ENCODE data around the gene TMPRSS12.
"Not testable (repeated sequence)": the region's sequence is repeated elsewhere in the genome, so short reads cannot be mapped to it uniquely, and the experiment has no call there.

TMPRSS12 gene

DNA sequence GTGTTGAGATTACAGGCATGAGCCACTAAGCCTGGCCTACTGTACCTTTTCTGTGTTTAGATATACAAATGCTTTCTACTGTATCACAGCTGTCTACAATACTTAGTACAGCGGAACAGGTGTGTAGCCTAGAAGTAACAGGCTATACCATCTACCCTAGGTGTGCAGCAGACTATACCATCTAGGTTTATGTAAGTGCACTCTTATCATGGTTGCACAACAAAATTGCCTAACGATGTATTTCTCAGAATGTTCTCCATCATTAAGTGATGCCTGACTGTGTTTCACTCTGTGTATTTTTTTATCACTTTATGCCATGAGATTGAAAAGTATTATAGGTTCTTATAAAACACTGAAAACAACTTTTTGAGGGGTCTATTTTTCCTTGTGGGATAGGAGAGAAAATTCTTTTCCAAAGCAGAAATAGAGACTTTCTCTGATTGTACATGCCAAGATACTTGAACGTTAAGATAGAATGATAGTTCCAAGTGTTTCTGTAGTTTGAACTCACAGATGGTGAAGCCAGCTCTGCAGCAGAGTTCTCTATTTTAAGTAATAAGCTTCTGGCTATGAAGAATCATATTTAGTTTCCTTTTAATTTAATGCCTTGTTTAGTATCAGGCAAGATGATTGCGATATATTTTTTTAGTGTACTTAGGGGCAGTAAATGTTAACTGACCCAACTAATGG, 17.0 kb downstream of the TMPRSS12 start:
- DNase-seq (ENCODE audit: low read depth in 2 of 2), result no peak

DNA sequence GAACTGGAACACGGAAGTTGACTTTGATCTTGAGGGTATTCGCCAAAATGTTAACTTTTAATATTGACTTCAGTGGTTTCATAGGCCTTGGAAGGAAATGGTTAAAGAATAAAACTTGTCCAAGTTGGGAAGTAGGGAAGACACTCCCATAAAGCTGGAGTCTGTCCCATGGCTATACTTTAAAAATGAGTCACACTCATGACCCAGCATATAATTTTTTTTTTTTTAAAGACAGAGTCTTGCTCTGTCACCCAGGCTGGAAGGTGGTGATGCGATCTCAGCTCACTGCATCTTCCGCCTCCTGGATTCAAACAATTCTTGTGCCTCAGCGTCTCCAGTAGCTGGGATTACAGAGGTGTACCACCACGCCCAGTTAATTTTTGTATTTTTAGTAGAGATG, 19.6 kb downstream of the TMPRSS12 start:
- no peak for DNase-seq (ENCODE audit: low read depth in 2 of 2)

DNA sequence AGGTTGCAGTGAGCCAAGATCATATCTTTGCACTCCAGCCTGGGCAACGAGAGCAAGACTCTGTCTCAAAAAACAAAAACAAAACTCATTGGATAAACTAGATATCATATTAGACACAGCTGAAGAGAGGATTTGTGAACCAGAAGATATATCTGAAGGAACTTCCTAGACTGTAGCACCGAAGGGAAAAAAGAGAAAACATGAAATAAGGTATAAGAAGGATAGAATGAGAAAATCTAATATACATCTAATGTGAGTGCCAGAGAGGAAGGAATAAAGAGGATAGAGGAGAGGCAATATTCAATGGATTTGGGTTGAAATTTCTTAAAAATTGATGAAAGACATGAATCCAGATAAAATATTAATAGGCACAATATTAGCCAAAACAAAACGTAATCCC, 22.5 kb downstream of the TMPRSS12 start:
- DNase-seq (ENCODE audit: low read depth in 2 of 2), result no peak

DNA sequence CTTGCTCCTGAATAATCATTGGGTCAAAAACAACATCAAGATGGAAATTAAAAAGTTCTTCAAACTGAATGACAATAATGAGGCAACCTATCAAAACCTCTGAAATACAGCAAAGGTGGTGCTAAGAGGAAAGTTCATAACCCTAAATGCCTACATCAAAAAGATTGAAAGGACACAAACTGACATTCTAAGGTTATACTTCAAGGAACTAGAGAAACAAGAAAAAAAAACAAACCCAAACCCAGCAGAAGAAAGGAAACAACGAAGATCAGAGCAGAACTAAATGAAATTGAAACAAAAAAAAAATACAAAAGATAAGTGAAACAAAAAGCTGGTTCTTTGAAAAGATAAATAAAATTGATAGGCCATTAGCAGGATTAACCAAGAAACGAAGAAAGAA, 26.2 kb downstream of the TMPRSS12 start:
- DNase-seq (ENCODE audit: low read depth in 2 of 2), result not testable (repeated sequence)

DNA sequence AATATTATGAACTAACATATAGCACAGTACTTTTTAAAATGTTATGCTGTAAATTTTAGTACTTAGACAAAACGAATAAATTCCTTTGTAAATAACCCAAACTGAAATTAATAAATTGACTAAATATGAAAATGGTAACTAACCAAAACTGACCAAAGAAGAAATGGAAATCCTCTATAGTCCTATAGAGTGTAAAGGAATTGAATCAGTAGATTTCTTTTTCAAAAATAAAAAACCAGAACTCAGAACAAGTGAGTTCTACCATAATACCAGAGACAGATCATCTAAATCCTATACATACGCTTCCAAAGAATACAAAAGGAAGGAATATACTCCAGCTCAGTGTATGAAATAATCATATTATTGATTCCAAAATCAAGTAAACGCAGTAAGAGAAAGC, 39.8 kb downstream of the TMPRSS12 start:
- DNase-seq (ENCODE audit: low read depth in 2 of 2), result no peak

DNA sequence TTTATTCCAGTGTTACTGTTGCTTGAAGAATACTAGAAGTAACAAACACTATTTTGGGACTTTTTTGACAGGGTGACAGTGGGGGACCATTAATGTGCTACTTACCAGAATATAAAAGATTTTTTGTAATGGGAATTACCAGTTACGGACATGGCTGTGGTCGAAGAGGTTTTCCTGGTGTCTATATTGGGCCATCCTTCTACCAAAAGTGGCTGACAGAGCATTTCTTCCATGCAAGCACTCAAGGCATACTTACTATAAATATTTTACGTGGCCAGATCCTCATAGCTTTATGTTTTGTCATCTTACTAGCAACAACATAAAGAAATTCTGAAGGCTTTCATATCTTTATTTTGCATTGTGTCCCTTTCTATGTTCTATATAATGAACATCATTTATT, 44.5 kb downstream of the TMPRSS12 start:
- DNase-seq (ENCODE audit: low read depth in 2 of 2), result no peak

DNA sequence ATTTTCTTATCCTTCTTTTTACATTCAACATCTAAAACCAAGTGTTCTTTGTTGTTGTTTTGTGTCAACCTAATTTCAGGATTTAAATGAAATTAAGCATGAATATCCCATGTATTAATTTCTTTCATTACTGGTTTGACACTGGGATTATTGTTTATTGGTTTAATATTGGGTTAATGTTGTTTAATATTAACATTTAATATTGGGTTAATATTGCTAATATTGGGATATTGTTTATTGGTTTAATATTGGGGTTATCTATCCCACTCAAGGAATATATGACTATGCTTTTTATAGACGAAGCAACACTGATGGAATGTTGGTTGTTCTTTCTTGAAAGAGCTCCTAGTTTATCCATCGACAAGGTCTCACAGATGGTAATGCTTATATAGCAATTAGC, 45.9 kb downstream of the TMPRSS12 start:
- no peak for DNase-seq (ENCODE audit: low read depth in 2 of 2)

DNA sequence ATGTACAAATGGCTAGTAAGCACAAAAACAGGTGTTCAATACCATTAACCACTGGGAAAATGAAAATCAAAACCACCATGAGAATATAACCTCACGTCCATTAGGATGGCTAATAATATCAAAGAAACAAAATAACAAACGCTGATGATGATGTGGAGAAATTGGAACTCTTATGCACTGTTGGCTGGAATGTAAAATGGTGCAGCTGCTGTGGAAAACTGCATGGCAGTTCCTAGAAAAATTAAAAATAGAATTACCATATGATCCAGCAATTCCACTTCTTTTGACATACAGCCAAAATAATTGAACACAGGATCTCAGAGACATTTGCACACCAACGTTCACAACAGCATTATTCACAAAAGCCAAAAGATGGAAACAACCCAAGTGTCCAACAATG, 51.5 kb downstream of the TMPRSS12 start:
- DNase-seq (ENCODE audit: low read depth in 2 of 2), result no peak

DNA sequence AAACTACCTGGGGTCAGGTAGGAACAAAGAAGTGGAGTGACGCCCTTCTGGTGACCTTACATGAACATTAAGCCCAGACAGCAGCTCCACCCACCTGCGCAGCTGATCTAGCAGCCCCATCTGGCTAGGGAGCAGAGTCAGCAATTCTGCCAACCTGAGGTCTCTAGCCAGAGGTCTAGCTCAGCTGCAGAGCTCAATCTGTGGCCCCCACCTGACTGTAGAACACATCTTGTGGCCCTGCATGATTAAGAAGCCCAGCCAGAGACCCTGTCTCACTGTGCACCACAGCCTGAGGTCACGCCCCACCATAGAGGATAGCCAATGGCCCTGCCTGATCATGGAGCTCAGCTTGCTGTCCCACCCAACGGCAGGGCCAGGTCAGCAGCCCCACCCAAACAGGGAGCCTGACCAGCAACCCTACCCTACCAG, 59.0 kb downstream of the TMPRSS12 start:
- DNase-seq (ENCODE audit: low read depth in 2 of 2), result no peak

DNA sequence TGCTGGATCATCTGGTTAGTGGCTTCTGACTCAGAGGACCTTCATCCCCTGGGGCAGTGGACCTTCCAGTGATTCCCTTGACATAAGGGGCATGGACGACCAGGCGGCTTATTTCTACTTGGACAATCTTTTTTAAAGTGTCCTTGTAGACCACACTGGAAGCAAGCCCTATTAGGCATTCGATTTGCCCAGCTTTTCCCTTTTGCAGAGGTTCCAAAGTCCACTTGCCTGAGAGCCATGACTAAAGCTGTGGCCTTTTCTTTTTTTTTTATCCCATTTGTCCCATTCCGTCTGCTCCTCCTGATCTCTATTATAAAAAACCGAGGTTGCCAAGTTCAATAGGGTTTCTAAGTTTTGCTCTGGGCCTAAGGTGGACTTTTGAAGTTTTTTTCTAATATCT, 65.8 kb downstream of the TMPRSS12 start:
- not testable (repeated sequence) for DNase-seq (ENCODE audit: low read depth in 2 of 2)

DNA sequence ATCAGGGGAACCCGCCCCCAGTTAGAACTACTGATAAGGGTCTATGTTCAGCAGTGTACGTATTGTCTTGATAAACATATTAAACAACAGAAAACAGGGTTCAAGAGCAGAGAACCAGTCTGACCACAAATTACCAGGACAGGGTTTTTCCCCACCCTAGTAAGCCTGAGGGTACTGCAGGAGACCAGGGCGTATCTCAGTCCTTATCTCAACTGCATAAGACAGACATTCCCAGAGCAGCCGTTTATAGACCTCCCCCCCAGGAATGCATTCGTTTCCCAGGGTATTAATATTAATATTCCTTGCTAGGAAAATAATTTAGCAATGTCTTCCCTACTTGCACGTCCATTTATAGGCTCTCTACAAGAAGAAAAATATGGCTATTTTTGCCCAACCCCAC, 69.6 kb downstream of the TMPRSS12 start:
- DNase-seq (ENCODE audit: low read depth in 2 of 2), result not testable (repeated sequence)

DNA sequence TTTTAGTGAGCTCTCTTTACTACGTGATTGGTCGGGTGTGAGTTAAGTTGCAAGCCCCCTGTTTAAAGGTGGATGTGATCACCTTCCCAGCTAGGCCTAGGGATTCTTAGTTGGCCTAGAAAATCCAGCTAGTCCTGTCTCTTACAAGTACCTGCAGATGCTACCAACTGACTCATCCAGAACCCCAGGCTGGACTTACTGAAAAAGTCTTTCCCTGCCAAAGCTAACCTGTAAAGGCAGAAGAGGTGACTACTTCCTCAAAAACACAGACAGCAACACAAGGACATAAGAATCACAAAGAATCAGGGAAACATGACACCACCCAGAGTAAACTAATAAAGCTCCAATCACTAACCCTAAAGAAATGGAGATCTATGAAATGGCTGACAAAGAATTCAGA, 70.5 kb downstream of the TMPRSS12 start:
- no peak for DNase-seq (ENCODE audit: low read depth in 2 of 2)

DNA sequence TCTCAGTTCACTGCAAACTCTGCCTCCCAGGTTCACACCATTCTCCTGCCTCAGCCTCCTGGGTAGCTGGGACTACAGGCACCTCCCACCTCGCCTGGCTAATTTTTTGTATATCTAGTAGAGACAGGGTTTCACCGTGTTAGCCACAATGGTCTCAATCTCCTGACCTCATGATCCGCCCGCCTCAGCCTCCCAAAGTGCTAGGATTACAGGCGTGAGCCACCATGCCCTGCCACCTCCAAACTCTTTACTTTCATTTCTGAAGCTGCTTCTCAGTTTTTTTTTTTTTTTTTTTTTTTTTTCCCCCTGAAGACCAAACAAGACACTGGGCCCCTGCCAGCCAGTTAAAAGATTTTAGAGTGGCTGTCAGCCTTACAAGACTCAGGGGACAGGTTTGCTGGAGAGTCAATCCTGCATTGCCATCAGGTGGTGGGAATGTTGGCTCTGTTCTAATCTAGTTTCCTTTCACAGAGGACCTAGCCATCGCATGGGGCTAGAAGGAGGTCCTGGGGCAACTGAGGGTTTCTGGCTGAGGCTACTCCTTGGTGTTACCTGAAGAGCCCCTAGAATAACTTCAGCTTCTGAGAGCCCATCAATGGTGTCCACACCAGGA, 72.3 kb downstream of the TMPRSS12 start:
- DNase-seq (ENCODE audit: low read depth in 2 of 2), result no peak

DNA sequence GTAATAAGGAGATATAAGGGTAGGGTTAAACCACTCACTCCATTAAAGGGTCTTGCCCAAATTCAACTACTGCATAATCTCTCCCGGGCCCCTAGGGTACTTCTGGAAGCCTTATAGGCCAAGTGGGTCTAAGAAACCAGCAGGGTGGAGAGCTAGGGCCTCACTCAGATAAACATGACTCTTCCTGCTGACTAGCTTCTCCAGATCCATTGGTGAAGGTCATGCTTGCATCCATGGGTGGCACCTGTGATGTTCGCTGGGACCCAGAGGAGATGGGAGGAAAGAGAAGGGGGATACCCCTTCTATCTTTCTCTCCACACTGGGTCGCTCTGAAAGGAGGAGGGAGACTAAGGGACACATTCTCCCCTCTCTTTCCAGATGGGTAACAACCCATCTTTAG, 73.6 kb downstream of the TMPRSS12 start:
- DNase-seq (ENCODE audit: low read depth in 2 of 2), result no peak

DNA sequence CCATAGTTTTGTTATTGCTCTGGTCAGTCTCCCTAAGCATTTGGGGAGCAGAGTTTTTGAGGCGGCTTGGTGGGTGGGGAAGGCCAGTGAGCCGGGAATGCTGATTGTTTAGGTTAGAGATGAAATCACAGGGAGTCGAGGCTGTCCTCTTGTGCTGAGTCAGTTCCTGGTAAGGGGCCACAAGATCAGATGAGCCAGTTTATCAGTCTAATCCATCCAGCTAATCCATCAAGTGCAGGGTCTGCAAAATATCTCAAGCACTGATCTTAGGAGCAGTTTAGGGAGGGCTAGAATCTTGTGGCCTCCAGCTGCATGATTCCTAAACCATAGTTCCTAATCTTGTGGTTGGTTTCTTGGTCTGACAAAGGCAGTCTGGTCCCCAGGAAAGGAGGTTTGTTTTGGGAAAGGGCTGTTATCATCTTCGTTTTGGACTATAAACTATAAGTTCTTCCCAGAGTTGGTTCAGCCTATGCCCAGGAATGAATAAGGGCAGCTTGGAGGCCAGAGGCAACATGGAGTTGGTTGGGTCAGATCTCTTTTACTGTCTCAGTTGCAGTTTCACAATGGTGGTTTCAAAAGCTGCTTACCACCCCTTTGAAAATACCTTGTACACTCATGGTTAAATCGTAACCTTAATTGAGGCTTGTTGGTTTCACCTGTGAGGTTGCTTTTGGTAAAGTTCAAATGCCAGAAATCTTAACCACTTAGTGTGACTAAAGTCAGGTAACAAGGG, 76.0 kb downstream of the TMPRSS12 start:
- DNase-seq (ENCODE audit: low read depth in 2 of 2), result no peak

DNA sequence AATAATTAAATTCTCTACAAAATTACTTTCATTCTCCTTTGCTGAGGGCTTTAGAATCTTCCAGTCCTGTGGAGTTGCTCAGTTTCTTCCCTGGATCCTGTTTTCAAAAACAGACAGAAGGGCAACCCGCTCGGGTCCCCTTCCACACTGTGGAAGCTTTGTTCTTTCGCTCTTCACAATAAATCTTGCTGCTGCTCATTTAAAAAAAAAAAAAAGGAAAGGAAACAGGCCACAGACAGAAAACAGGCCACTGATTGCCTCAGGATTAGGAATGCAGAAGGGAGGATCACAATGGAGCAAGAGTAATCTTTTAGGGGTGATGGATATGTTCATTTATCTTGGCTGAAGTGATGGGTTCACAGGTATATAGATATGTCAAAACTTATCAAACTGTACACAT, 80.1 kb downstream of the TMPRSS12 start:
- no peak for DNase-seq (ENCODE audit: low read depth in 2 of 2)

DNA sequence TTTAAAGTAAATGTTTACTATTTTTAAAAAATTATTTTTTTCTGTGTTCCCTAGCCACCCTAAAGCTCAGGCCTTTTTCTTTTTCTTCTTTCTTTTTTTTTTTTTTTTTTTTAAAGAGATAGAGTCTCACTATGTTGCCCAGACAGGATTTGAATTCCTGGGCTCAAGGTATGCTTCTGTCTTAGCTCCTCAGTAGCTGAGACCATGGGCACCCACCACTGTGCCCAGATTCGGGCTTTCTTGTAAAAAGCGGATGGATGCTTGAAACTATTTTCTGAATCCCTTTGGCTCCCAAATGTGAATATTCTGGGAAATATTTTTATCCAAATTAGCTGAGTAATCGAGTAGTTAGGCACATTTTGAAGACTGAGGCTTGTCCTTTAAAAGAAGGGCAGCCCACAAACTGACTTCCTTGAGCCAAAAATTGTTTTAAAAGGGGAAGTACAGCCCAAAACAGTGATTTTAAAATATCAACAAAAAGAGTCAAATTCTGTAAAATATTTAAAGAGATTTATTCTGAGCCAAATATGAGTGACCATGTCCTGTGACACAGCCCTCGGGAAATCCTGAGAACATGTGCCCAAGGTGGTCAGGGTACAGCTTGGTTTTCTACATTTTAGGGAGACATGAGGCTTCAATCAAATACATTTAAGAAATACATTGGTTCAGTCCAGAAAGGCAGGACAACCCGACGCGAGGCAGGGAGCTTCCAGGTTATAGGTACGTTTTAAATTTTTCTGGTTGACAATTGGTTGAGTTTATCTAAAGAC, 80.8 kb downstream of the TMPRSS12 start:
- no peak for DNase-seq (ENCODE audit: low read depth in 2 of 2)

DNA sequence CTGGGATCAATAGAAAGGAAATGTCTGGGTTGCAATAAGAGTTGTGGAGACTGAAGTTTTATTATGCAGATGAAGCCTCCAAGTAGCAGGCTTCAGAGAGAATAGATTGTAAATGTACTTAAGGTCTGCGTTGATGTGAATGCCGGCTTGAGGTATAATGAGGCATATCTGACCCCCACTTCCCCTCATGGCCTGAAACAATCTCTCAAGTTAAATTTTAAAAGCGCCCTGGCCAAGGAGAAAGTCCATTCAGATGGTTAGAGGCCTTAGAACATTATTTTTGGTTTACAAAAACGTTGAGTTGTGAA, 81.4 kb downstream of the TMPRSS12 start:
- no peak for DNase-seq (ENCODE audit: low read depth in 2 of 2)

DNA sequence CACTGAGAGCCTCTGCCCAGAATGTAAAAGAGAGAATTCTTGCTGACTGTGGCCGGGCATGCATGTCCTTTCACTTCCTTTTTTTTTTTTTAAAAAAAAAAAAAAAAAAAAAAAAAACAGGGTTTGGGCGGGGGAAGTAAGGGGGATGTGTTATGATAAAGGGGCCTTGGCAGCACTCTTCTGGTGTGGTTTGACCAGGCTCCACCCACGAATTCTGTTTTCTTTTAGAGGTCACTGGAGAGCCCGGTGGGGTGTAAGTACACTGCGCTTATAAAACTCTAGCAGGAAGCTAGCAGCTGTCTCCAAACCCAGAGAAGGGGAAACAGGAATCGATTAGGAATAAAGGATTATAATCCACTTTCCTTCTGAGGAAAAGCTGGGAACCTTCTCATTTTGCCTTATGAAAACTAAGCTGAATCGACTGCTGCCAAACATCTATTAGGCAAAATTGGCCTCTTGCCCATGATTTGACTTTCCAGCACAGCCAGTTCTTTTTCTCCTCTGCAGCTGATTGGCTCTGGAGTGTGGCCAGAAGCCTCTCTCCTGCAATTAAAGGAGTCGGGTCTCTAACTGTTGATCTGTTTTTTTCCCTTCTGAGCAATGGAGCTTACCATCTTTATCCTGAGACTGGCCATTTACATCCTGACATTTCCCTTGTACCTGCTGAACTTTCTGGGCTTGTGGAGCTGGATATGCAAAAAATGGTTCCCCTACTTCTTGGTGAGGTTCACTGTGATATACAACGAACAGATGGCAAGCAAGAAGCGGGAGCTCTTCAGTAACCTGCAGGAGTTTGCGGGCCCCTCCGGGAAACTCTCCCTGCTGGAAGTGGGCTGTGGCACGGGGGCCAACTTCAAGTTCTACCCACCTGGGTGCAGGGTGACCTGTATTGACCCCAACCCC, 82.0 kb downstream of the TMPRSS12 start:
- DNase-seq (ENCODE audit: low read depth in 2 of 2), result peak in 1 of 2 donors; percentile 8

DNA sequence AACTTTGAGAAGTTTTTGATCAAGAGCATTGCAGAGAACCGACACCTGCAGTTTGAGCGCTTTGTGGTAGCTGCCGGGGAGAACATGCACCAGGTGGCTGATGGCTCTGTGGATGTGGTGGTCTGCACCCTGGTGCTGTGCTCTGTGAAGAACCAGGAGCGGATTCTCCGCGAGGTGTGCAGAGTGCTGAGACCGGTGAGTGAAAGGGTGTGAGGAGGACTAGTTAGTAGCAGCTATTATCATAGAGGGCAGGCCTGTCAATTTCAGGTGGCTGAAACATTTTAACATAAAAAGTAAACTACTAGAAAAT, 82.6 kb downstream of the TMPRSS12 start:
- no peak for DNase-seq (ENCODE audit: low read depth in 2 of 2)

DNA sequence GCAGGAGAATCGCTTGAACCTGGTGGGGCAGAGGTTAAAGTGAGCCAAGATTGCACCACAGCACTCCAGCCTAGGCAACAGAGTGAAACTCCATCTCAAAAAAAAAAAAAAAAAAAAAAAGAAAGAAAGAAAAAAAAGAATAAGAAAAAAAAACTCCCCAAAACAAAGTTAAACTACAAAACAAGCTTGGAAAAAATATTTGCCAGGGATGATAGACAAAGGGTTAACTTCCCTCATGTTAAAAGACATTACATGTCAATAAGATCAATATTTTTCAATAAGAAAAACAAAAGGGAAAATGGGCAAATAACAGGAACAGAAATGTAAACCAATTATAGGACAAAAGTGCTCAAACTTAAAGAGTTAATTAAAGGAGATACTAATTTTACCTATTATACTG, 83.2 kb downstream of the TMPRSS12 start:
- DNase-seq (ENCODE audit: low read depth in 2 of 2), result no peak

DNA sequence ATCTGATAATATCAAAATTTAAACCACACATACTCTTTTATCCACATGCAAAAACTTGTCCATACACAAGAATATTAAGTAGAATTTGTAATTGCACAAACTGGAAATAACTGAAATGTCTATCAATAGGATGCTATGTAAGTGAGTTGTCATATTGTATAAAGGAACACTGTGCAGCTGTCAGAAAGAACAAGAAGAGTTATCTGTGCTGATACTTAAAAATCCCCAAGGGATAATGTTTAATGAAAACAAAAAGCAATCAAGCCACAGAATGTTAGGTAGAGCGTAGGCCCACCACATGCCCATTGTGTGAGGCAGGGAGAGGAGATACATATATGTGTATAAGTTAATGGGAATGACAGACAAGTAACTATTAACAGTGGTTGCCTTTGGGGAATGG, 83.7 kb downstream of the TMPRSS12 start:
- DNase-seq (ENCODE audit: low read depth in 2 of 2), result no peak
